ENCODE measurements around the gene SYNE1.

Gene SYNE1

DNA sequence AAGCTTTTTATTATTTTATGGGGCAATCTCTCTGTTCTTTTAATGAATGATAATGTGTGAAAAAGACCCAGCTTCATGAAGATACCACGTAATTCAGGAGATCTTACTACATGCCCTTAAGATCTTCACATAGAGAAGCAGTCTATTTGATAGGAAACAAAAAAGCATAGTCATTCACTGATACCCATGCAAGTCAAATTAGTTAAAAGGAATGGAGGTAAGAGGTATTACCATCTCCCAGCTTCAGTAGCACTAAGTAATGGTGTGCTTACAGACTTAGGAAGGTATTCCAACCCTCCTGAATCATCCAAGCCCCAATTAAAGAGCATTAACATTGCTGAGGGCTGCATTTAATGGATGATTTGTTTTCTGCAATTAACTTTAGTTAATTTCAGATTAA is 364.7 kb downstream of the SYNE1 start:
- Histone ChIP-seq H3K4ac (ENCODE audit: low read depth, low read length) (no peak overlapping the region), H3K27me3 (ENCODE audit: insufficient read depth, low read length, poor library complexity) (no peaks in the 10 kb centered on the region), H3K4me2 (ENCODE audit: low read length) (no peak overlapping the region), H3K27ac (ENCODE audit: low read depth, low read length) (no peak overlapping the region), H3K36me3 (ENCODE audit: control insufficient read depth, insufficient read depth, low read length) (no peaks in the 10 kb centered on the region), H3K56ac (ENCODE audit: low read length) (no peak overlapping the region), H4K8ac (ENCODE audit: low read depth, low read length) (no peak overlapping the region), H2BK15ac (replicated peaks; ENCODE audit: low read depth) (no peak overlapping the region), H3K18ac (ENCODE audit: low read length) (no peak overlapping the region), H3K4me3 (ENCODE audit: low read length) (no peak overlapping the region), H2BK5ac (ENCODE audit: low read length) (no peak overlapping the region), H3K79me2 (ENCODE audit: control insufficient read depth, insufficient read depth, low read length) (no peaks in the 10 kb centered on the region), H2AK5ac (ENCODE audit: low read length) (no peak overlapping the region), H2BK120ac (ENCODE audit: low read depth, low read length) (no peak overlapping the region), H3K79me1 (ENCODE audit: low read length) (no peaks in the 10 kb centered on the region), H3K4me1 (ENCODE audit: control insufficient read depth, low read depth, low read length) (peaks cover 15% of the 10 kb centered on the region), H3K23ac (ENCODE audit: low read length) (no peak overlapping the region), H3K9ac (ENCODE audit: low read length) (no peak overlapping the region), H4K5ac (ENCODE audit: low read length) (no peak overlapping the region)
- no CpG with 5 or more reads among the region's 1 CpG for WGBS (ENCODE audit: extremely low coverage, insufficient coverage, low lambda C conversion rate)
- DNase-seq, result peak; percentile 52

- Histone ChIP-seq H3K27me3 (ENCODE audit: insufficient read depth, low read length, poor library complexity) (no peaks in the 10 kb centered on the region), H2BK5ac (ENCODE audit: low read length) (peak overlapping the region; percentile 22), H2BK120ac (ENCODE audit: low read depth, low read length) (peak overlapping the region; percentile 89), H3K23ac (ENCODE audit: low read length) (no peak overlapping the region), H2AK5ac (ENCODE audit: low read length) (no peak overlapping the region), H3K56ac (ENCODE audit: low read length) (no peak overlapping the region), H3K4ac (ENCODE audit: low read depth, low read length) (peak overlapping the region; percentile 70), H4K5ac (ENCODE audit: low read length) (no peak overlapping the region), H3K4me1 (ENCODE audit: control insufficient read depth, low read depth, low read length) (peaks cover 15% of the 10 kb centered on the region), H3K9ac (ENCODE audit: low read length) (no peak overlapping the region), H3K4me3 (ENCODE audit: low read length) (no peak overlapping the region), H3K4me2 (ENCODE audit: low read length) (no peak overlapping the region), H3K79me1 (ENCODE audit: low read length) (no peaks in the 10 kb centered on the region), H3K36me3 (ENCODE audit: control insufficient read depth, insufficient read depth, low read length) (no peaks in the 10 kb centered on the region), H3K79me2 (ENCODE audit: control insufficient read depth, insufficient read depth, low read length) (no peaks in the 10 kb centered on the region), H2BK15ac (replicated peaks; ENCODE audit: low read depth) (peak overlapping the region; percentile 57), H3K18ac (ENCODE audit: low read length) (peak overlapping the region; percentile 97), H4K8ac (ENCODE audit: low read depth, low read length) (no peak overlapping the region), H3K27ac (ENCODE audit: low read depth, low read length) (peak overlapping the region; percentile 33)
- DNase-seq, result peak; percentile 84
- WGBS (ENCODE audit: extremely low coverage, insufficient coverage, low lambda C conversion rate), result no CpG with 5 or more reads among the region's 6 CpGs
These were observed 365.2 kb downstream of the SYNE1 start for GRCh38 chr6:152271776-152272464.

- H3K27me3 ChIP-seq (ENCODE audit: insufficient read depth, low read length, poor library complexity), result no peaks in the 10 kb centered on the region
- DNase-seq, result peak; percentile 81
- peak overlapping the region; percentile 99 for H2BK15ac ChIP-seq (replicated peaks; ENCODE audit: low read depth)
- no peak overlapping the region for H4K5ac ChIP-seq (ENCODE audit: low read length)
- H2AK5ac ChIP-seq (ENCODE audit: low read length), result no peak overlapping the region
- peak overlapping the region; percentile 42 for H3K4ac ChIP-seq (ENCODE audit: low read depth, low read length)
- H3K4me1 ChIP-seq (ENCODE audit: control insufficient read depth, low read depth, low read length), result peaks cover 15% of the 10 kb centered on the region
- H3K36me3 ChIP-seq (ENCODE audit: control insufficient read depth, insufficient read depth, low read length), result no peaks in the 10 kb centered on the region
- no peak overlapping the region for H3K27ac ChIP-seq (ENCODE audit: low read depth, low read length)
- no peak overlapping the region for H3K23ac ChIP-seq (ENCODE audit: low read length)
- H3K79me1 ChIP-seq (ENCODE audit: low read length), result no peaks in the 10 kb centered on the region
- peak overlapping the region; percentile 73 for H2BK5ac ChIP-seq (ENCODE audit: low read length)
- H3K79me2 ChIP-seq (ENCODE audit: control insufficient read depth, insufficient read depth, low read length), result no peaks in the 10 kb centered on the region
- H3K18ac ChIP-seq (ENCODE audit: low read length), result no peak overlapping the region
- no peak overlapping the region for H4K8ac ChIP-seq (ENCODE audit: low read depth, low read length)
- H3K4me3 ChIP-seq (ENCODE audit: low read length), result no peak overlapping the region
- no peak overlapping the region for H3K56ac ChIP-seq (ENCODE audit: low read length)
- H3K9ac ChIP-seq (ENCODE audit: low read length), result no peak overlapping the region
- H2BK120ac ChIP-seq (ENCODE audit: low read depth, low read length), result no peak overlapping the region
- no CpG with 5 or more reads among the region's 1 CpG for WGBS (ENCODE audit: extremely low coverage, insufficient coverage, low lambda C conversion rate)
- H3K4me2 ChIP-seq (ENCODE audit: low read length), result no peak overlapping the region
These were observed 366.7 kb downstream of the SYNE1 start for GRCh38 chr6:152270301-152270925.

GRCh38 chr6:152268846-152269442 is 368.2 kb downstream of the SYNE1 start:
- no peak overlapping the region for H4K5ac ChIP-seq (ENCODE audit: low read length)
- H2BK5ac ChIP-seq (ENCODE audit: low read length), result peak overlapping the region; percentile 3
- no peaks in the 10 kb centered on the region for H3K79me1 ChIP-seq (ENCODE audit: low read length)
- DNase-seq, result no peak
- H3K18ac ChIP-seq (ENCODE audit: low read length), result no peak overlapping the region
- H2BK120ac ChIP-seq (ENCODE audit: low read depth, low read length), result no peak overlapping the region
- H3K4me2 ChIP-seq (ENCODE audit: low read length), result no peak overlapping the region
- no peaks in the 10 kb centered on the region for H3K79me2 ChIP-seq (ENCODE audit: control insufficient read depth, insufficient read depth, low read length)
- H3K27ac ChIP-seq (ENCODE audit: low read depth, low read length), result no peak overlapping the region
- no peak overlapping the region for H2AK5ac ChIP-seq (ENCODE audit: low read length)
- no peak overlapping the region for H3K23ac ChIP-seq (ENCODE audit: low read length)
- no peak overlapping the region for H3K4ac ChIP-seq (ENCODE audit: low read depth, low read length)
- H3K27me3 ChIP-seq (ENCODE audit: insufficient read depth, low read length, poor library complexity), result no peaks in the 10 kb centered on the region
- peak overlapping the region; percentile 99 for H2BK15ac ChIP-seq (replicated peaks; ENCODE audit: low read depth)
- peaks cover 15% of the 10 kb centered on the region for H3K4me1 ChIP-seq (ENCODE audit: control insufficient read depth, low read depth, low read length)
- no CpG with 5 or more reads among the region's 8 CpGs for WGBS (ENCODE audit: extremely low coverage, insufficient coverage, low lambda C conversion rate)
- peak overlapping the region; percentile 73 for H3K56ac ChIP-seq (ENCODE audit: low read length)
- no peaks in the 10 kb centered on the region for H3K36me3 ChIP-seq (ENCODE audit: control insufficient read depth, insufficient read depth, low read length)
- H3K4me3 ChIP-seq (ENCODE audit: low read length), result no peak overlapping the region
- H4K8ac ChIP-seq (ENCODE audit: low read depth, low read length), result no peak overlapping the region
- no peak overlapping the region for H3K9ac ChIP-seq (ENCODE audit: low read length)

GRCh38 chr6:152267967-152268845 is 369.0 kb downstream of the SYNE1 start:
- no peaks in the 10 kb centered on the region for H3K79me1 ChIP-seq (ENCODE audit: low read length)
- H2BK15ac ChIP-seq (replicated peaks; ENCODE audit: low read depth), result no peak overlapping the region
- no peak overlapping the region for H2BK5ac ChIP-seq (ENCODE audit: low read length)
- no peak overlapping the region for H4K8ac ChIP-seq (ENCODE audit: low read depth, low read length)
- DNase-seq, result peak; percentile 47
- no peak overlapping the region for H3K56ac ChIP-seq (ENCODE audit: low read length)
- H3K4ac ChIP-seq (ENCODE audit: low read depth, low read length), result no peak overlapping the region
- H3K36me3 ChIP-seq (ENCODE audit: control insufficient read depth, insufficient read depth, low read length), result no peaks in the 10 kb centered on the region
- H3K79me2 ChIP-seq (ENCODE audit: control insufficient read depth, insufficient read depth, low read length), result no peaks in the 10 kb centered on the region
- no peak overlapping the region for H2AK5ac ChIP-seq (ENCODE audit: low read length)
- H3K4me2 ChIP-seq (ENCODE audit: low read length), result no peak overlapping the region
- peaks cover 15% of the 10 kb centered on the region for H3K4me1 ChIP-seq (ENCODE audit: control insufficient read depth, low read depth, low read length)
- H3K18ac ChIP-seq (ENCODE audit: low read length), result no peak overlapping the region
- H4K5ac ChIP-seq (ENCODE audit: low read length), result no peak overlapping the region
- no peak overlapping the region for H3K23ac ChIP-seq (ENCODE audit: low read length)
- no peak overlapping the region for H3K27ac ChIP-seq (ENCODE audit: low read depth, low read length)
- H3K9ac ChIP-seq (ENCODE audit: low read length), result no peak overlapping the region
- no peak overlapping the region for H3K4me3 ChIP-seq (ENCODE audit: low read length)
- H2BK120ac ChIP-seq (ENCODE audit: low read depth, low read length), result no peak overlapping the region
- no peaks in the 10 kb centered on the region for H3K27me3 ChIP-seq (ENCODE audit: insufficient read depth, low read length, poor library complexity)
- WGBS (ENCODE audit: extremely low coverage, insufficient coverage, low lambda C conversion rate), result no CpG with 5 or more reads among the region's 9 CpGs
